Renal cortex interstitium (tissue), 11 donors: ENCODE results near the gene RAB3D. TPM values are rescaled to one million over a fixed set of nuclear protein-coding genes. Genes with fewer than 3 reads are reported as not detected.
"Not testable (repeated sequence)": the region's sequence is repeated elsewhere in the genome, so short reads cannot be mapped to it uniquely, and the experiment has no call there.

Experiments used
- DNase-seq, 11 donors: peaks; one replicate each; pipeline ENCODE4 v3.0.0-alpha.2; 2013; ENCODE audit warnings: low read depth in 9 of 11, low spot score in 4 of 11; ENCODE audit errors: extremely low read depth in 1 of 11
- polyA plus RNA-seq, 3 donors: library from polyadenylated mRNA; unstranded; fragments of 120-200 nt; gene quantifications; one replicate each; pipeline ENCODE4 v1.2.1, GENCODE V29; 2013; ENCODE audit not compliant: insufficient read length in 3 of 3

The RAB3D gene
- polyA plus RNA-seq, 3 donors = 15.1 to 16.5 (median 16.3) TPM

GRCh38 chr19:11349171-11349570, 9.7 kb upstream of the RAB3D start:
- DNase-seq = no peak

- no peak for DNase-seq
Measured at GRCh38 chr19:11347546-11348039, 8.1 kb upstream of the RAB3D start.

GRCh38 chr19:11346104-11346940, 6.9 kb upstream of the RAB3D start, which contains the start of the genes CCDC159 and TMEM205:
TSS of gene CCDC159 (plus strand) at chr19:11346519. CDS start at chr19:11346607, 88 bp downstream.
TSS of gene TMEM205 (minus strand) at chr19:11346268. CDS start at chr19:11345619, 649 bp downstream.
- DNase-seq = peak; percentile 95 to 99 (median 98)

- no peak for DNase-seq
Measured at GRCh38 chr19:11345122-11345803, 5.8 kb upstream of the RAB3D start.

- no peak for DNase-seq
Measured at GRCh38 chr19:11342429-11342828, 3.0 kb upstream of the RAB3D start.

- DNase-seq = not testable (repeated sequence)
Measured at GRCh38 chr19:11340099-11340467, 626 bp upstream of the RAB3D start.

GRCh38 chr19:11338569-11339253, 746 bp downstream of the RAB3D start:
- DNase-seq = no peak

GRCh38 chr19:11338121-11338520, 1.3 kb downstream of the RAB3D start:
- DNase-seq = no peak

GRCh38 chr19:11337080-11337479, 2.4 kb downstream of the RAB3D start:
- DNase-seq = no peak

- no peak for DNase-seq
Measured at GRCh38 chr19:11335449-11336146, 3.9 kb downstream of the RAB3D start.

GRCh38 chr19:11333838-11334237, 5.6 kb downstream of the RAB3D start:
- not testable (repeated sequence) for DNase-seq

GRCh38 chr19:11332822-11333221, 6.6 kb downstream of the RAB3D start:
- DNase-seq = no peak

- no peak for DNase-seq
Measured at GRCh38 chr19:11331502-11331901, 8.0 kb downstream of the RAB3D start.

- DNase-seq = no peak
Measured at GRCh38 chr19:11330127-11330526, 9.3 kb downstream of the RAB3D start.

GRCh38 chr19:11325544-11325943, 13.9 kb downstream of the RAB3D start:
- DNase-seq = no peak

GRCh38 chr19:11324748-11325389, 14.6 kb downstream of the RAB3D start:
- DNase-seq = no peak

- peak in 9 of 11 donors; percentile 53 to 83 (median 68) for DNase-seq
Measured at GRCh38 chr19:11324079-11324661, 15.3 kb downstream of the RAB3D start.

GRCh38 chr19:11323601-11324078, 15.8 kb downstream of the RAB3D start:
- no peak for DNase-seq
